A172 (cell line): ENCODE results near the gene UGT2B10. TPM values are rescaled to one million over a fixed set of nuclear protein-coding genes. Genes with fewer than 3 reads are reported as not detected.

Experiments used
- DNase-seq: peaks from one replicate; pipeline ENCODE4 v3.0.0-alpha.2; 2015; ENCODE audit warnings: low spot score
- total RNA-seq: library from RNA; depleted of rRNA; stranded (reverse); fragments of >200 nt; shearing (Covaris generic); gene quantifications from 2 replicates; pipeline ENCODE4 v1.2.3, GENCODE V29; 2014; rRNA removed

UGT2B10 gene
- total RNA-seq, 1 experiment from 2014 or later: not detected

DNA sequence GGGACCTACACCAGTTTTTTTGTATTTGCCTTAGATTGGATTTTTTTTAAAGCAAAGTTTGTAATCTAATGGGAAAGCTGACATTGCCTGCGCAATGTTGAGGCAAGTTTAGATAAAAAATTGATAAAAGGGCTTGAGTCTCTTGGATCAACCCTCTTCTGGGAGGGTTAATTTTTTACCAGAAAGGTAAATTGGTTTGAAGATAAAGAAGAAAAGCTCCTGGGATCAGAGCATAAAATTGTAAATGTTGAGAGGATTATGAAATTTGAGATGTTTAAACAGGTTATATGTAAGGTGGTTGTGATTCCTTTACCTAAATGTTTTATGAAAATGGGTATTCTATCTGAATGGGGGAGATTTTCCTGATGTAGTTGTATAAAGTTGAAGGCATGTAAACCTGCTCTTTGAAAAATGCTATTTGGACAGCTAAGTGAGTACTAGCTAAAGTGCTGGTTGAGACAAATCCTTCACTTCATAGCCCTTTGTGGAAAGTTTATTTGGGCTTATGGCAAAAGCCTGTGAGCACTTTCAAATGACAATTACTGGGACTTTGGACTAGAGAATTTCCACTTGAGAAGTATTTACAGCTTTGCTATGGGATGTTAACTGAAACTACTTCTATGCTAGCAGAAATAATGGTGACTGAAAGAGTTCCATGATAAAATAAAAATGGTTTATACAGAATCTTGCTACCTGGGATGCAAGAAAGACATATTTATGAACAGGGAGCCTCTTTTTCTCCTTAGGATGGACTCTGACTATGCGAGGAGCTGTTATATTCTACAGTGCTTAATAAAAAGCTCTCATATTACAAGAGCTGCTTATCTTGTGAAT is 56.2 kb downstream of the UGT2B10 start:
- no peak for DNase-seq

DNA sequence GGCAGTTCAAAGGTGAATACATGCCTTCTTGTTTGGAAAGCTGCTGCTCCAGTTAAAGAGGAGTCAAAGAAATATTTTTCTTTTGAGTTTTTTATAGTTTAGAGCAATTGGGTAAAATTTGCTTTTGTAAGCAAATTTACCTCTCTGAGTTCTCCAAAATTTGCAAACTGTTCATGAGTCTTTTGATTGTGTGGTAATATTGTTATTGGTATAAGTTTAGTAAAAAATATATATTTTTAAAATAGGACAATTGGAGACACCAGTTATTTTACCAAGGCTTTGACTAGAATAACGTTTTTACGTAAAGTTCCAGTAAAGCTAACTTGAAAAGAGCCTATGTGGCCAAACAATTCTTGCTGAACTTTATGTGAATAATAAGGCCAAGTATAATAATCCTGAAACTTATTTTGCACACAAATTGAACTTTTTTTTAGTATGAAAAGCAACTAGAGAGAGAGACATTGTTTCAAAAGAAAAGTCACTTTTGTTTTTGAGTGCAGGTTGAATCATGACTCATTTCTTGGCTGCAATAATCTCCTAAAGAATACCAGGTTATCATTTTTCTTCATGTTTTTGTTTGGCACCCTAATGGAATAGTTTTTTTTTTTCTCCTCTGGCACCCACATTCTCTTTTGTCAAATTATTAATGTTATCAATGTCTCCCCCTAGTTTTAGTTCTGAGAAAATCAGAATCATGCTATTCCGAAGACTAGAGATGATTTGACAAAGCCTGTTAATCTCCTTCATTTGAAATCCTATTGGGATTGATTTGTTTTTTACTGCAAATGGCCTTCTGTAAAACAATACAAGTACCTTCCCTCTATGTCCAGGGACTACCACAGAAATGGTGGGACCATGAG is 57.1 kb downstream of the UGT2B10 start:
- no peak for DNase-seq

DNA sequence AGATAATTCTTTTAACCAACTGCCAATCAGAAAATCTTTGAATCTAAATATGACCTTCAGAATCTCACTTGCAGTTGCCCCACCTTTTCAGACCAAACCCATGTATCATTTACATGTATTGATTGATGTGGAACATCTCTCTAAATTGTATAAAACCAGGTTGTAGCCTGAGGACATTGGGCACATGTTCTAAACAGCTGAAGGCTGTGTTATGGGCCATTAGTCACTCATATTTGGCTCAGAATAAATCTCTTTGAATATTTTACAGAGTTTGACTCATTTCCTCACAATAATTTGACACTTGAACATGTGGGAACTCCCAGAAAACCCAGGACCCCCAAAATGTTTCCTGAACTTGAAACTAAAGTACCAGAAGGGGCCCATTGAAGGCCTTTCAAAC is 58.7 kb downstream of the UGT2B10 start:
- no peak for DNase-seq

GRCh38 chr4:68877555-68877954 is 61.8 kb downstream of the UGT2B10 start:
- no peak for DNase-seq

GRCh38 chr4:68878048-68878447 is 62.3 kb downstream of the UGT2B10 start:
- DNase-seq: no peak

Other genes starting within 250 kb of the UGT2B10 start
- not detected in 2 replicates for gene UGT2B17, start 239.7 kb upstream of the UGT2B10 start, total RNA-seq
- not detected in 2 replicates for gene UGT2B15, start 145.3 kb upstream of the UGT2B10 start, total RNA-seq
- gene UGT2A3, start 135.8 kb downstream of the UGT2B10 start, total RNA-seq: not detected in 2 replicates